IPS DF 4.7 (cell line): ENCODE results near the gene KRTAP3-2.
"Not testable (repeated sequence)": the region's sequence is repeated elsewhere in the genome, so short reads cannot be mapped to it uniquely, and the experiment has no call there.

Experiments
- DNase-seq: peaks from one replicate; pipeline ENCODE4 v3.0.0-alpha.2; 2013; ENCODE audit warnings: low spot score; ENCODE audit errors: extremely low read depth

KRTAP3-2 gene

DNA sequence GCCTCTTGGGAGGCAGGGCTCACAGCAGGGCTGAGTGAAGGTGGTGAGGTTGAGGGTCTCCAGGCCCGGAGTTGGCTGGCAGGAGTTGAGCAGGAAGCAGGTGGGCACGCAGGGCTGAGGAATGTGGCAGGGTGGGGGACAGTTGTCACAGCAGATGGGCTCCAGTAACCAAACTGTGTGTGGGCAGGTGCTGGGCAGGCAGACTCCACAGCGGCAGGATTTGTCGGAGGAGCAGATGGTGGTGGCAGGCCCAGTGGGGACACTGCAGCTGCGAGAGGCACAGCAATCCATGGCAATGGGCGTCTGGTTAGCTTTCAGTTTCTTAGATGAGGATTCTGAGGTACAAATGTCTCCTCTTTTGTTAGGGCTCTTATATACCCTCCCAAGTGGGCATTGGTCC, at the start of gene KRTAP3-2:
KRTAP3-2 (minus strand) TSS at position 344 of the 400 bp plus-strand sequence; CDS start at position 291, 53 bp downstream.
- DNase-seq: not testable (repeated sequence)

DNA sequence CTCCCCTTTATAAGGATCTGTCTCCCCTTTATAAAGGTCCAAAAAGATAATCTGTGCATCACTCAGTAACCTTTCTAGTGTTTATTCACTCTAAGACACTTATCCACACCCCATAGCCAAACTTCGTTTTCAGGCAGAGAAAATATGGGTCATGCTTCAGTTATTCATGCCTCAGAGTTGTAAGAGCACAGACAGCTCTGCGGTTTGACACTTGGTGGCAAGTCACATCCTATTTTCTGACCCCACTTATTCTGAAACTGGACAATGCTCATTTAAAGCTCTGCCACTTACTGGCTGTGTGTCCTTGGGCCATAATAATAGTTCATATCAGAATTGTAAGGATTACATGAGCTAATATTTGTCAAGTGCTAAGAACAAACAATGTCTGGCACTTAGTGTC, 49.4 kb upstream of the KRTAP3-2 start:
- DNase-seq: no peak

- no peak for DNase-seq
Measured at GRCh38 chr17:41048441-41048840, 48.7 kb upstream of the KRTAP3-2 start.

- not testable (repeated sequence) for DNase-seq
Measured at GRCh38 chr17:41046735-41047465, 47.2 kb upstream of the KRTAP3-2 start, which contains the start of gene KRTAP2-1. Gene KRTAP2-1, minus strand, starts transcription at chr17:41047316. Its CDS starts 49 bp downstream, at chr17:41047267.

GRCh38 chr17:41042953-41043352, 43.2 kb upstream of the KRTAP3-2 start:
- DNase-seq: no peak

- DNase-seq: not testable (repeated sequence)
Measured at GRCh38 chr17:41040783-41041571, 41.3 kb upstream of the KRTAP3-2 start, which contains the start of gene KRTAP1-1. Gene KRTAP1-1, minus strand, starts transcription at chr17:41041450. Its CDS starts 53 bp downstream, at chr17:41041397.

GRCh38 chr17:41037853-41038350, 38.2 kb upstream of the KRTAP3-2 start:
- no peak for DNase-seq

DNA sequence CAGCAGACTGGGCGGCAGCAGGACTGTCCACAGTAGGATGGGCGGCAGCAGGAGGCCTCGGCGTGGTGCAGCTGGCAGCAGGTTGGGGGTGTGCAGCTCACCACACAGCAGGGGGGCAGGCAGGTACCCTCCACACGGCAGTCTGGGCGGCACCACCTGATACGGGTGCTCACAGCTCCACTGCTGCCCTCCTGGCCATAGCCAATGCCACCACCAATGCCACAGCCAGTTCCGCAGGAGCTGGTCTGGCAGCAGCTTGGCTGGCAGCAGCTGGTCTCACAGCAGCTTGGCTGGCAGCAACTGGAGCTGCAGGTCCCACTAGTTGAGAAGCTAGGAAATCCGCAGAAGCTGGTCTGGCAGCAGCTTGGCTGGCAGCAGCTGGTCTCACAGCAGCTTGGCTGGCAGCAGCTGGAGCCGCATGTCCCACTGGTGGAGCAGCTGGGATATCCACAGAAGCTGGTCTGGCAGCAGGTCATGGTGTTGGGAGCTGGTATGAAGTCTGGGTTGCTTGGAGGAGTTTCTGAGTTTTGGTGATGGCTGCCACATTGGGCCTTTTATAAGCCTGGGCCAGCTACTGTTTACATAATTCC, 34.7 kb upstream of the KRTAP3-2 start, which contains the start of gene KRTAP1-3:
KRTAP1-3 (minus strand) TSS at position 529 of the 590 bp plus-strand sequence; CDS start at position 476, 53 bp downstream.
- not testable (repeated sequence) for DNase-seq

GRCh38 chr17:41029633-41030245, 30.0 kb upstream of the KRTAP3-2 start, which contains the start of gene KRTAP1-4:
Gene KRTAP1-4, minus strand, starts transcription at chr17:41030195. Its CDS starts 117 bp downstream, at chr17:41030078.
- no peak for DNase-seq

DNA sequence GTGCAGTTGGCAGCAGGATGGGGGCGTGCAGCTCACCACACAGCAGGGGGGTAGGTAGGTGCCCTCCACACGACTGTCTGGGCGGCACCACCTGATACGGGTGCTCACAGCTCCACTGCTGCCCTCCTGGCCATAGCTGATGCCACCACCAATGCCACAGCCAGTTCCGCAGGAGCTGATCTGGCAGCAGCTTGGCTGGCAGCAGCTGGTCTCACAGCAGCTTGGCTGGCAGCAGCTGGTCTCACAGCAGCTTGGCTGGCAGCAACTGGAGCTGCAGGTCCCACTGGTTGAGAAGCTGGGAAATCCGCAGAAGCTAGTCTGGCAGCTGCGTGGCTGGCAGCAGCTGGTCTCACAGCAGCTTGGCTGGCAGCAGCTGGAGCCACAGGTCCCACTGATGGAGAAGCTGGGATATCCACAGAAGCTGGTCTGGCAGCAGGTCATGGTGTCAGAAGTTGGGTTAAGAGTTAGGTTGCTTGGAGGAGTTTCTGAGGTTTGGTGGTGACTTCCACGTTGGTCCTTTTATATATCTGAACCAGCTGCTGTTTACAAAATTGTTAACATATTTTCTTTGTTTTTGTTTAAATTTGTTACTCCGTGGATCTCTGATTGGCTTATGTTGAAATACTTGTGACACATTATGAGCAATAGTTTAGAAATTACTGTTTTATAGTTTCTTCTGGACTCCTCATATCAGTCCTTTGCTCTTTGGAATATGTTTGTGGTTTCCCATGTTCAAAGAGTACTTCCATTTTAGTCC, 27.2 kb upstream of the KRTAP3-2 start, which contains the start of gene KRTAP1-5:
KRTAP1-5 (minus strand) TSS at position 494 of the 757 bp plus-strand sequence; CDS start at position 441, 53 bp downstream.
- no peak for DNase-seq

DNA sequence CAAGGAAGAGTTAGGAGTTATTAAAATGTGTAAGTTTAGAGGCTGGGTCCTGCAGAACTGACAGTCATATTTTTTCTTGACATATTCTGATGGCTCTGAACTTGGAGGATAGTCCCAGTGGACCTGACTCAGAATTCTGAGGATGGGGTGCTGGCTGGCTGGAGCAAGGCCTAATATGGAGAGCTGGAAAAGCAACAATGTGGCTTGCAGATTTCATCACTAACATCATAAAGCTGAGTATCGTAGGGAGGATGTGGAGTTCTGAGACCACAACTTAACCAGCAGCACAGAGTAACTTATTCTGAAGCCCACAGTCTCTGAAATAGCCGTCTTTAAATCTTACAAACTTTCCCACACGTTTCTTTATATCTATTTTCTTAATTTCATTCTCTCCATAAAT, 25.0 kb upstream of the KRTAP3-2 start:
- no peak for DNase-seq

- no peak for DNase-seq
Measured at GRCh38 chr17:41020336-41020735, 20.6 kb upstream of the KRTAP3-2 start.

DNA sequence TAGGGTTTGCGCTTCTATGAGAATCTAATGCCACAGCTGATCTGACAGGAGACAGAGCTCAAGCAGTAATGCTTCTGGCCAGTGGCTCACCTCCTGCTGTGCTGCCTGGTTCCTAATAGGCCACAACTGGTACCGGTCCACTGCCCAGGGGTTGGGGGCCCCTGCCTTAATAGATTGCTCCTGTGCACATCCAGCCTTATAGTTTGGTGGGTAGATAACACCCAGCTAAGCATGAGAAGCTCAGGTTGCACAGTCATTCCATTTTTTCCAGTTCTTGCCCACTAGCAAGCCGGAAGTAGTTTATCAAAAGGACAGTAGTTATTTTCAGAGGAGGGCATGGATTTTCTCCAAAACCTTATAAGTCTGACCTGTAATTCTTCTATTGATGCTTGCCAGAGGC, 19.7 kb upstream of the KRTAP3-2 start:
- DNase-seq: no peak

- no peak for DNase-seq
Measured at GRCh38 chr17:41018541-41018940, 18.8 kb upstream of the KRTAP3-2 start.

GRCh38 chr17:41016578-41017215, 17.0 kb upstream of the KRTAP3-2 start:
- no peak for DNase-seq

GRCh38 chr17:41015454-41015853, 15.7 kb upstream of the KRTAP3-2 start:
- DNase-seq: no peak

GRCh38 chr17:41013606-41014005, 13.9 kb upstream of the KRTAP3-2 start:
- no peak for DNase-seq

GRCh38 chr17:41013181-41013580, 13.5 kb upstream of the KRTAP3-2 start:
- no peak for DNase-seq

- DNase-seq: no peak
Measured at GRCh38 chr17:41012326-41013120, 12.8 kb upstream of the KRTAP3-2 start.
